ENCODE results near the gene KCNJ16.

Gene KCNJ16

DNA sequence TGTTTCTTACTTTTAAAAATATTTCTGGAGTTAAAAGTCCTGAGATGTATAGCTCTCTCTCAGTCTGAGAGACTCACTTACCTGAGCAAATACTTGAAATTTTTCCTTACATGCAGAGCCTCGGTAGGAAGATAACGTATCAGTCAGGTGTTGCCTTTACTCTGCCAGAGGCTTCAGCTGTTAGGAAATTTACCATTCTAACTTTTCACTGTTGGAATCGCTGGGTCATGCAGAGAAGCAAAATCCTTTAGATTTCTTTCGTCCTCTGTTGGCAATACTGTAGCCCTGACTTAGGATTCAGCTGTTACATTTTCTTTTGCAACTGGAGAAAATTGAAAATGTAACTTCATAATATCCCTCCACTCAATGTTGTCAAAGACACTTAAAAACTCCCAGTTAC, 20.0 kb upstream of the KCNJ16 start:
- H3K9ac ChIP-seq (ENCODE audit: low read depth, low read length, poor library complexity, severe bottlenecking), result no peak overlapping the region

DNA sequence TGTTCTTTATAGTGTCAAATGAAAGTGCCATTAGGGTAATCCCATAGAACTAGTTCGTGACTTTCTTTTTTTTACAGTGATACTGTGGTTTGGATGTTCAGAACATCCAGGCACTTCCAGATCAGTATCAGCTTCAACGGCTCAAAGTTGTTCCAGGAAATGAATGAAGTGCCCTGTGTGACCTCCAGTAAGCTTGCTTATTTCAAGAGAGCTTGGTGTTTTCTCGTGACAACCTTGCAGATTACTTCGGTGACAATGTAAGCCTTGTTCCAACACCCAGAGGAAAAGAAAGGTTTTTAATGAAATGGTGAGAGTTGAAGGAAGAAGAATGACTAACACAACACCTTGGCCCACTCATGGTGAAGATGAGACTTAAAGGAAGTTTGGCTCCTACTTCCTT, 16.0 kb upstream of the KCNJ16 start:
- Histone ChIP-seq H3K9ac (ENCODE audit: low read depth, low read length, poor library complexity, severe bottlenecking) (no peak overlapping the region), H3K9me2 (replicated peaks; ENCODE audit: low read depth, low read length) (no peaks in the 10 kb centered on the region), H3K4me2 (ENCODE audit: low read depth, low read length, poor library complexity, severe bottlenecking) (no peak overlapping the region), H3K79me2 (ENCODE audit: insufficient read depth, low read length) (no peaks in the 10 kb centered on the region), H3K27me3 (ENCODE audit: insufficient read depth, low read length, poor library complexity, severe bottlenecking) (no peaks in the 10 kb centered on the region), H3K4me1 (ENCODE audit: insufficient read depth, low read length, poor library complexity, severe bottlenecking) (no peaks in the 10 kb centered on the region), H3K36me3 (ENCODE audit: insufficient read depth, low read length) (no peaks in the 10 kb centered on the region), H3K9me3 (ENCODE audit: insufficient read depth, low read depth, low read length) (no peaks in the 10 kb centered on the region), H2AFZ (ENCODE audit: low read length) (no peak overlapping the region), H3F3A (ENCODE audit: low read depth) (no peaks in the 10 kb centered on the region), H4K20me1 (ENCODE audit: insufficient read depth, low read length, poor library complexity, severe bottlenecking) (no peaks in the 10 kb centered on the region), H3K4me3 (ENCODE audit: low read length, poor library complexity, severe bottlenecking) (no peak overlapping the region)
- TF ChIP-seq, protein P1, sequence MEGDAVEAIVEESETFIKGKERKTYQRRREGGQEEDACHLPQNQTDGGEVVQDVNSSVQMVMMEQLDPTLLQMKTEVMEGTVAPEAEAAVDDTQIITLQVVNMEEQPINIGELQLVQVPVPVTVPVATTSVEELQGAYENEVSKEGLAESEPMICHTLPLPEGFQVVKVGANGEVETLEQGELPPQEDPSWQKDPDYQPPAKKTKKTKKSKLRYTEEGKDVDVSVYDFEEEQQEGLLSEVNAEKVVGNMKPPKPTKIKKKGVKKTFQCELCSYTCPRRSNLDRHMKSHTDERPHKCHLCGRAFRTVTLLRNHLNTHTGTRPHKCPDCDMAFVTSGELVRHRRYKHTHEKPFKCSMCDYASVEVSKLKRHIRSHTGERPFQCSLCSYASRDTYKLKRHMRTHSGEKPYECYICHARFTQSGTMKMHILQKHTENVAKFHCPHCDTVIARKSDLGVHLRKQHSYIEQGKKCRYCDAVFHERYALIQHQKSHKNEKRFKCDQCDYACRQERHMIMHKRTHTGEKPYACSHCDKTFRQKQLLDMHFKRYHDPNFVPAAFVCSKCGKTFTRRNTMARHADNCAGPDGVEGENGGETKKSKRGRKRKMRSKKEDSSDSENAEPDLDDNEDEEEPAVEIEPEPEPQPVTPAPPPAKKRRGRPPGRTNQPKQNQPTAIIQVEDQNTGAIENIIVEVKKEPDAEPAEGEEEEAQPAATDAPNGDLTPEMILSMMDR (conservative IDR thresholded peaks at IDR 0.05; ENCODE audit: low read length), result no peak
- no peak for TF ChIP-seq EZH2phosphoT487 (IDR thresholded peaks at IDR 0.05; ENCODE audit: borderline replicate concordance)

More for the DNA sequence above, 20.0 kb upstream of the KCNJ16 start:
- H3F3A ChIP-seq (ENCODE audit: low read depth), result no peaks in the 10 kb centered on the region
- TF ChIP-seq EZH2phosphoT487 (IDR thresholded peaks at IDR 0.05; ENCODE audit: borderline replicate concordance), result no peak
- TF ChIP-seq, protein P1 (conservative IDR thresholded peaks at IDR 0.05; ENCODE audit: low read length), result no peak
- H3K4me1 ChIP-seq (ENCODE audit: insufficient read depth, low read length, poor library complexity, severe bottlenecking), result no peaks in the 10 kb centered on the region
- no peaks in the 10 kb centered on the region for H3K9me2 ChIP-seq (replicated peaks; ENCODE audit: low read depth, low read length)
- no peaks in the 10 kb centered on the region for H3K79me2 ChIP-seq (ENCODE audit: insufficient read depth, low read length)
- H3K4me2 ChIP-seq (ENCODE audit: low read depth, low read length, poor library complexity, severe bottlenecking), result no peak overlapping the region
- no peak overlapping the region for H2AFZ ChIP-seq (ENCODE audit: low read length)
- H3K36me3 ChIP-seq (ENCODE audit: insufficient read depth, low read length), result no peaks in the 10 kb centered on the region
- H3K27me3 ChIP-seq (ENCODE audit: insufficient read depth, low read length, poor library complexity, severe bottlenecking), result no peaks in the 10 kb centered on the region
- no peak overlapping the region for H3K4me3 ChIP-seq (ENCODE audit: low read length, poor library complexity, severe bottlenecking)
- H3K9me3 ChIP-seq (ENCODE audit: insufficient read depth, low read depth, low read length), result no peaks in the 10 kb centered on the region
- H4K20me1 ChIP-seq (ENCODE audit: insufficient read depth, low read length, poor library complexity, severe bottlenecking), result no peaks in the 10 kb centered on the region

DNA sequence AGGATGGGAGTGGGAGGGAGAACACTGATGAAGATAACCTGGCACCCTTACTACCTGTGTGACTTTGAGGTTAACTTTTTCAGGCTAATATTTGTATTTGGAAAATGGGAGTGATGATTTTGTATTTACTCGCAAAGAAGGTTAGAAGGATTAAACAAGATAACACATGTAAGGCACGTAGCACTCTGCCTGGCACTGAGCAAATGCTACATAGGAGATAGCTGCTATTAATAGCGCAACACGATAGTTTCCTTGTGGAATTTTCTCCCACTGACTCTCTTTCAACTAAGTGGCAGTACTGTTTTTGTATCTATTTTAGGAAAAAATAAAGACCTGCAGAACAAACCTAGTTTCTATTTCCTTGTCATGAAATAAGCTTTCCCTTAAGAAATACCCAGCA, 15.4 kb upstream of the KCNJ16 start:
- H3K36me3 ChIP-seq (ENCODE audit: insufficient read depth, low read length), result no peaks in the 10 kb centered on the region
- no peak overlapping the region for H3K4me3 ChIP-seq (ENCODE audit: low read length, poor library complexity, severe bottlenecking)
- no peaks in the 10 kb centered on the region for H3K27me3 ChIP-seq (ENCODE audit: insufficient read depth, low read length, poor library complexity, severe bottlenecking)
- H3K9me2 ChIP-seq (replicated peaks; ENCODE audit: low read depth, low read length), result no peaks in the 10 kb centered on the region
- no peaks in the 10 kb centered on the region for H3F3A ChIP-seq (ENCODE audit: low read depth)
- H4K20me1 ChIP-seq (ENCODE audit: insufficient read depth, low read length, poor library complexity, severe bottlenecking), result no peaks in the 10 kb centered on the region
- H3K4me1 ChIP-seq (ENCODE audit: insufficient read depth, low read length, poor library complexity, severe bottlenecking), result no peaks in the 10 kb centered on the region
- no peaks in the 10 kb centered on the region for H3K9me3 ChIP-seq (ENCODE audit: insufficient read depth, low read depth, low read length)
- H3K79me2 ChIP-seq (ENCODE audit: insufficient read depth, low read length), result no peaks in the 10 kb centered on the region
- no peak overlapping the region for H3K4me2 ChIP-seq (ENCODE audit: low read depth, low read length, poor library complexity, severe bottlenecking)
- no peak overlapping the region for H2AFZ ChIP-seq (ENCODE audit: low read length)
- TF ChIP-seq, protein P1 (conservative IDR thresholded peaks at IDR 0.05; ENCODE audit: low read length), result no peak
- no peak for TF ChIP-seq EZH2phosphoT487 (IDR thresholded peaks at IDR 0.05; ENCODE audit: borderline replicate concordance)
- no peak overlapping the region for H3K9ac ChIP-seq (ENCODE audit: low read depth, low read length, poor library complexity, severe bottlenecking)

All from Loucy (cell line).